Activated CD4-positive, alpha-beta T cell treated with anti-CD3 and anti-CD28 coated beads, Interleukin-2, amount 10 ng/mL, durations not matched to agents 7 days and 5 days (primary cell): ENCODE results near the gene HERC4. TPM values are rescaled to one million over a fixed set of nuclear protein-coding genes. Genes with fewer than 3 reads are reported as not detected.
"Not testable (repeated sequence)": the region's sequence is repeated elsewhere in the genome, so short reads cannot be mapped to it uniquely, and the experiment has no call there.

Experiments used
- CTCF ChIA-PET: fragments of 350-600 bp; sonication (Branson Sonifier 250); formaldehyde crosslinking; loops from one replicate; lab custom pipeline; 2021; ENCODE audit warnings: antibody characterized with exemption; lab: Charles Lee
- POLR2A ChIA-PET: fragments of 350-600 bp; sonication (Branson Sonifier 250); formaldehyde crosslinking; loops from one replicate; lab custom pipeline; 2021; ENCODE audit warnings: antibody characterized with exemption; lab: Charles Lee
- DNase-seq: peaks from one replicate; pipeline ENCODE4 v3.0.0-alpha.2; 2020
- H3K27ac Mint-ChIP-seq: one replicate; pipeline ENCODE4 v1.8.0; 2021; ENCODE audit warnings: mild to moderate bottlenecking, moderate library complexity, mixed read lengths
- H3K27me3 Mint-ChIP-seq: one replicate; pipeline ENCODE4 v1.8.0; 2021; ENCODE audit warnings: mixed read lengths
- H3K36me3 Mint-ChIP-seq: one replicate; pipeline ENCODE4 v1.8.0; 2021; ENCODE audit warnings: low read depth, mixed read lengths
- H3K4me1 Mint-ChIP-seq: one replicate; pipeline ENCODE4 v1.8.0; 2021; ENCODE audit warnings: mixed read lengths
- H3K4me3 Mint-ChIP-seq: one replicate; pipeline ENCODE4 v1.8.0; 2021; ENCODE audit warnings: mild to moderate bottlenecking, moderate library complexity, mixed read lengths
- H3K9me3 Mint-ChIP-seq: one replicate; pipeline ENCODE4 v1.8.0; 2021; ENCODE audit warnings: mixed read lengths
- total RNA-seq, 2 experiments: library from RNA; stranded (reverse); gene quantifications; one replicate each; pipeline ENCODE4 v1.2.3, GENCODE V29; 2021

HERC4 gene
- total RNA-seq, 2 experiments from 2014 or later, result 53.8 to 58.3 TPM

GRCh38 chr10:68023292-68023691 lies 51.8 kb downstream of the HERC4 start:
- no peaks in the 10 kb centered on the region for H3K27me3 Mint-ChIP-seq
- DNase-seq, result no peak
- CTCF ChIA-PET, result interaction anchor here (0.5 kb wide), 1 partner anchor 30 kb away, joined by 6 read pairs; no protein-coding TSS in a partner anchor
- no peak overlapping the region for H3K27ac Mint-ChIP-seq
- H3K4me1 Mint-ChIP-seq, result peaks cover 4% of the 10 kb centered on the region
- peaks cover 58% of the 10 kb centered on the region for H3K36me3 Mint-ChIP-seq
- POLR2A ChIA-PET, result interaction anchor here (0.6 kb wide), 1 partner anchor 15 kb away, joined by 3 read pairs; no protein-coding TSS in a partner anchor
- no peak overlapping the region for H3K4me3 Mint-ChIP-seq
- peaks cover 17% of the 10 kb centered on the region for H3K9me3 Mint-ChIP-seq

- H3K4me1 Mint-ChIP-seq, POLR2A ChIA-PET, H3K4me3 Mint-ChIP-seq, H3K27ac Mint-ChIP-seq, CTCF ChIA-PET, H3K27me3 Mint-ChIP-seq, DNase-seq: not testable (repeated sequence)
- Mint-ChIP-seq H3K36me3 (peaks cover 52% of the 10 kb centered on the region), H3K9me3 (peaks cover 17% of the 10 kb centered on the region)
Observed at GRCh38 chr10:68022324-68022723, 52.8 kb downstream of the HERC4 start.

- H3K27me3 Mint-ChIP-seq, DNase-seq, H3K4me1 Mint-ChIP-seq, POLR2A ChIA-PET, H3K4me3 Mint-ChIP-seq: not testable (repeated sequence)
- Mint-ChIP-seq H3K27ac (peak overlapping the region; percentile 21), H3K36me3 (peaks cover 39% of the 10 kb centered on the region), H3K9me3 (peaks cover 14% of the 10 kb centered on the region)
- CTCF ChIA-PET, result interaction anchor here (0.5 to 0.6 kb wide), 2 partner anchors 64 to 406 kb away, joined by 3 read pairs; no protein-coding TSS in a partner anchor
Observed at GRCh38 chr10:68016519-68016918, 58.6 kb downstream of the HERC4 start.

- DNase-seq, result no peak
- H3K27ac Mint-ChIP-seq, result no peak overlapping the region
- H3K36me3 Mint-ChIP-seq, result peaks cover 44% of the 10 kb centered on the region
Observed at GRCh38 chr10:68010426-68010940, 64.6 kb downstream of the HERC4 start.

GRCh38 chr10:68007356-68007755 lies 67.7 kb downstream of the HERC4 start:
- Mint-ChIP-seq H3K36me3 (peaks cover 62% of the 10 kb centered on the region), H3K4me3 (no peak overlapping the region), H3K9me3 (peaks cover 15% of the 10 kb centered on the region), H3K27me3 (no peaks in the 10 kb centered on the region), H3K4me1 (no peaks in the 10 kb centered on the region), H3K27ac (no peak overlapping the region)
- DNase-seq, result no peak
- ChIA-PET POLR2A (no interaction called here), CTCF (no interaction called here)

More at GRCh38 chr10:68010426-68010940, 64.6 kb downstream of the HERC4 start:
- POLR2A ChIA-PET, result no interaction called here
- Mint-ChIP-seq H3K4me3 (no peak overlapping the region), H3K9me3 (peaks cover 13% of the 10 kb centered on the region), H3K27me3 (no peaks in the 10 kb centered on the region), H3K4me1 (no peaks in the 10 kb centered on the region)
- CTCF ChIA-PET, result interaction anchor here (0.8 kb wide), 1 partner anchor 42 kb away, joined by 3 read pairs; no protein-coding TSS in a partner anchor

- no peaks in the 10 kb centered on the region for H3K27me3 Mint-ChIP-seq
- CTCF ChIA-PET, result no interaction called here
- peaks cover 2% of the 10 kb centered on the region for H3K9me3 Mint-ChIP-seq
- H3K4me3 Mint-ChIP-seq, result no peak overlapping the region
- H3K36me3 Mint-ChIP-seq, result peaks cover 30% of the 10 kb centered on the region
- no peak overlapping the region for H3K27ac Mint-ChIP-seq
- DNase-seq, result no peak
- POLR2A ChIA-PET, result no interaction called here
- no peaks in the 10 kb centered on the region for H3K4me1 Mint-ChIP-seq
Observed at GRCh38 chr10:68001539-68001938, 73.5 kb downstream of the HERC4 start.

- CTCF ChIA-PET, result no interaction called here
- Mint-ChIP-seq H3K9me3 (peaks cover 2% of the 10 kb centered on the region), H3K27ac (no peak overlapping the region), H3K4me3 (no peak overlapping the region), H3K36me3 (peaks cover 29% of the 10 kb centered on the region), H3K27me3 (no peaks in the 10 kb centered on the region), H3K4me1 (no peaks in the 10 kb centered on the region)
- DNase-seq, result no peak
- POLR2A ChIA-PET, result no interaction called here
Observed at GRCh38 chr10:68001000-68001399, 74.1 kb downstream of the HERC4 start.

GRCh38 chr10:67990093-67990492 lies 85.0 kb downstream of the HERC4 start:
- ChIA-PET CTCF (interaction anchor here (0.7 kb wide), 1 partner anchor 12 kb away, joined by 4 read pairs; no protein-coding TSS in a partner anchor), POLR2A (interaction anchor here (0.5 kb wide), 1 partner anchor 1285 kb away, joined by 4 read pairs; no protein-coding TSS in a partner anchor)
- H3K4me3 Mint-ChIP-seq, result no peak overlapping the region
- no peak for DNase-seq
- peaks cover 38% of the 10 kb centered on the region for H3K36me3 Mint-ChIP-seq
- H3K27ac Mint-ChIP-seq, result no peak overlapping the region
- H3K9me3 Mint-ChIP-seq, result no peaks in the 10 kb centered on the region
- H3K4me1 Mint-ChIP-seq, result no peaks in the 10 kb centered on the region
- no peaks in the 10 kb centered on the region for H3K27me3 Mint-ChIP-seq

- no peak for DNase-seq
- Mint-ChIP-seq H3K27me3 (no peaks in the 10 kb centered on the region), H3K4me1 (no peaks in the 10 kb centered on the region), H3K36me3 (peaks cover 37% of the 10 kb centered on the region), H3K27ac (no peak overlapping the region), H3K4me3 (no peak overlapping the region), H3K9me3 (no peaks in the 10 kb centered on the region)
- POLR2A ChIA-PET, result no interaction called here
- CTCF ChIA-PET, result no interaction called here
Observed at GRCh38 chr10:67988606-67989005, 86.5 kb downstream of the HERC4 start.

- DNase-seq, H3K27me3 Mint-ChIP-seq, H3K4me1 Mint-ChIP-seq, POLR2A ChIA-PET, CTCF ChIA-PET, H3K9me3 Mint-ChIP-seq, H3K4me3 Mint-ChIP-seq, H3K27ac Mint-ChIP-seq: not testable (repeated sequence)
- peaks cover 56% of the 10 kb centered on the region for H3K36me3 Mint-ChIP-seq
Observed at GRCh38 chr10:67982603-67983002, 92.5 kb downstream of the HERC4 start.

GRCh38 chr10:67978749-67979148 lies 96.3 kb downstream of the HERC4 start:
- no peaks in the 10 kb centered on the region for H3K27me3 Mint-ChIP-seq
- H3K36me3 Mint-ChIP-seq, result peaks cover 65% of the 10 kb centered on the region
- ChIA-PET POLR2A (no interaction called here), CTCF (interaction anchor here (0.6 to 1.1 kb wide), 3 partner anchors 13 to 87 kb away, joined by 3 to 5 read pairs (median 3); no protein-coding TSS in a partner anchor)
- peaks cover 3% of the 10 kb centered on the region for H3K9me3 Mint-ChIP-seq
- no peak for DNase-seq
- H3K27ac Mint-ChIP-seq, result no peak overlapping the region
- H3K4me3 Mint-ChIP-seq, result no peak overlapping the region
- peaks cover 2% of the 10 kb centered on the region for H3K4me1 Mint-ChIP-seq

GRCh38 chr10:67977251-67977650 lies 97.8 kb downstream of the HERC4 start:
- H3K27ac Mint-ChIP-seq, result no peak overlapping the region
- DNase-seq, result no peak
- POLR2A ChIA-PET, result no interaction called here
- no peak overlapping the region for H3K4me3 Mint-ChIP-seq
- H3K27me3 Mint-ChIP-seq, result no peaks in the 10 kb centered on the region
- H3K36me3 Mint-ChIP-seq, result peaks cover 69% of the 10 kb centered on the region
- CTCF ChIA-PET, result interaction anchor here (1.1 kb wide), 1 partner anchor 13 kb away, joined by 4 read pairs; no protein-coding TSS in a partner anchor
- H3K9me3 Mint-ChIP-seq, result peaks cover 7% of the 10 kb centered on the region
- H3K4me1 Mint-ChIP-seq, result peaks cover 2% of the 10 kb centered on the region

- Mint-ChIP-seq H3K36me3 (peaks cover 67% of the 10 kb centered on the region), H3K27ac (no peak overlapping the region), H3K4me1 (peaks cover 2% of the 10 kb centered on the region), H3K27me3 (no peaks in the 10 kb centered on the region), H3K9me3 (peaks cover 7% of the 10 kb centered on the region), H3K4me3 (no peak overlapping the region)
- no peak for DNase-seq
- CTCF ChIA-PET, result interaction anchor here (1.1 kb wide), 1 partner anchor 13 kb away, joined by 4 read pairs; no protein-coding TSS in a partner anchor
- POLR2A ChIA-PET, result no interaction called here
Observed at GRCh38 chr10:67976292-67977245, 98.5 kb downstream of the HERC4 start.
